ENCODE measurements around the gene AKNA. TPM values are rescaled to one million over a fixed set of nuclear protein-coding genes. Genes with fewer than 3 reads are reported as not detected.

AKNA gene
- total RNA-seq, 1 experiment from 2014 or later = 29.3 TPM

- TF ChIP-seq CTCF (IDR thresholded peaks at IDR 0.05) (no peak), ZNF425 (CRISPR knock-in tag; conservative IDR thresholded peaks at IDR 0.05) (no peak), USF2 (CRISPR knock-in tag; IDR thresholded peaks at IDR 0.05) (no peak), CREB1 (CRISPR knock-in tag; IDR thresholded peaks at IDR 0.05) (no peak), OVOL2 (CRISPR knock-in tag; IDR thresholded peaks at IDR 0.05; ENCODE audit: borderline replicate concordance) (no peak), EMX1 (CRISPR knock-in tag; IDR thresholded peaks at IDR 0.05) (no peak), KAT7 (CRISPR knock-in tag; IDR thresholded peaks at IDR 0.05; ENCODE audit: borderline replicate concordance) (no peak), ZNF219 (CRISPR knock-in tag; IDR thresholded peaks at IDR 0.05; ENCODE audit: borderline replicate concordance) (no peak)
Measured at GRCh38 chr9:114319147-114319546, 68.6 kb downstream of the AKNA start (continued).

GRCh38 chr9:114318416-114318815, 69.4 kb downstream of the AKNA start:
- POLR2A ChIA-PET = no interaction called here
- Mint-ChIP-seq H3K27me3 (ENCODE audit: low read depth) (peaks cover 5% of the 10 kb centered on the region), H3K4me3 (no peak overlapping the region), H3K4me1 (0 out of 2 replicates have a peak, but pooled peaks cover 3% of the 10 kb centered on the region), H3K27ac (no peak overlapping the region), H3K36me3 (no peaks in the 10 kb centered on the region), H3K9me3 (peaks cover 5% of the 10 kb centered on the region; the same call in 1 of the 2 replicates)
- TF ChIP-seq AR (CRISPR knock-in tag; IDR thresholded peaks at IDR 0.05) = no peak
- CTCF ChIA-PET = no interaction called here
- ATAC-seq = no peak
- DNase-seq (ENCODE audit: low spot score) = no peak

- DNase-seq (ENCODE audit: low spot score) (no peak), ATAC-seq (no peak)
- Mint-ChIP-seq H3K9me3 (peaks cover 5% of the 10 kb centered on the region; the same call in 1 of the 2 replicates), H3K27ac (no peak overlapping the region), H3K4me3 (no peak overlapping the region), H3K27me3 (ENCODE audit: low read depth) (peaks cover 5% of the 10 kb centered on the region), H3K36me3 (no peaks in the 10 kb centered on the region), H3K4me1 (0 out of 2 replicates have a peak, but pooled peaks cover 3% of the 10 kb centered on the region)
- ChIA-PET CTCF (interaction anchor here (0.9 to 2.1 kb wide), 6 partner anchors 27 to 235 kb away, joined by 3 to 7 read pairs (median 4); partner anchors contain the start of gene COL27A1), POLR2A (no interaction called here)
- TF ChIP-seq GABPB1 (CRISPR knock-in tag; IDR thresholded peaks at IDR 0.05) (peak; percentile 99), NR2C2 (CRISPR knock-in tag; IDR thresholded peaks at IDR 0.05) (no peak), GRHL2 (CRISPR knock-in tag; IDR thresholded peaks at IDR 0.05; ENCODE audit: insufficient replicate concordance, severe bottlenecking) (no peak), MAX (CRISPR knock-in tag; IDR thresholded peaks at IDR 0.05) (peak; percentile 40; the same call in 1 of the 2 replicates), MLX (CRISPR knock-in tag; IDR thresholded peaks at IDR 0.05) (no peak), RELA (CRISPR knock-in tag; IDR thresholded peaks at IDR 0.05; ENCODE audit: borderline replicate concordance) (no peak), KAT7 (CRISPR knock-in tag; IDR thresholded peaks at IDR 0.05; ENCODE audit: borderline replicate concordance) (no peak)
Measured at GRCh38 chr9:114317665-114318357, 70.0 kb downstream of the AKNA start.
